OCI-LY7 (cell line): Measurements from ENCODE around the gene PTPN9. TPM values are rescaled to one million over a fixed set of nuclear protein-coding genes. Genes with fewer than 3 reads are reported as not detected.
"Not testable (repeated sequence)": the region's sequence is repeated elsewhere in the genome, so short reads cannot be mapped to it uniquely, and the experiment has no call there.

Source experiments
- BruUV-seq: library from RNA; stranded (reverse); fragments of 400-500 nt; replicated peaks from 2 replicates; lab custom pipeline; 2021; lab: Mats Ljungman, UMichigan
- CTCF ChIA-PET: fragments of 300-600 bp; sonication (Branson Sonifier 250); formaldehyde crosslinking; loops from one replicate; lab custom pipeline; 2022; ENCODE audit warnings: antibody characterized with exemption; ENCODE audit not compliant: unreplicated experiment; lab: Charles Lee
- POLR2A ChIA-PET: fragments of 300-600 bp; sonication (Branson Sonifier 250); formaldehyde crosslinking; loops from one replicate; lab custom pipeline; 2022; ENCODE audit warnings: antibody characterized with exemption; lab: Charles Lee
- DNase-seq: peaks from one replicate; pipeline ENCODE4 v3.0.0-alpha.2; 2015; ENCODE audit warnings: low spot score
- H2AFZ ChIP-seq: fragments of 200-600 bp; sonication (generic), shearing (Covaris generic); 2 replicates; pipeline ENCODE4 v1.6.1; 2014; ENCODE audit warnings: mild to moderate bottlenecking, antibody characterized with exemption, low read length, moderate library complexity
- H3K27ac ChIP-seq: fragments of 200-600 bp; sonication (generic); 2 replicates; pipeline ENCODE4 v1.5.1; 2014; ENCODE audit warnings: mixed run types, low read depth, mild to moderate bottlenecking, moderate library complexity, low read length, inconsistent platforms; ENCODE audit not compliant: poor library complexity, severe bottlenecking
- H3K36me3 ChIP-seq: fragments of 200-600 bp; sonication (generic); 2 replicates; pipeline ENCODE4 v1.6.1; 2014; ENCODE audit warnings: mild to moderate bottlenecking, antibody characterized with exemption, low read length, moderate library complexity, mixed read lengths; ENCODE audit not compliant: insufficient read depth
- H3K4me1 ChIP-seq: fragments of 200-600 bp; sonication (generic); 2 replicates; pipeline ENCODE4 v1.5.1; 2014; ENCODE audit warnings: mild to moderate bottlenecking, low read length; ENCODE audit not compliant: insufficient read depth, poor library complexity, severe bottlenecking
- H3K4me2 ChIP-seq: fragments of 200-600 bp; sonication (generic); 2 replicates; pipeline ENCODE4 v1.6.1; 2014; ENCODE audit warnings: mild to moderate bottlenecking, low read length
- H3K4me3 ChIP-seq: fragments of 200-600 bp; sonication (generic); 2 replicates; pipeline ENCODE4 v1.5.1; 2014; ENCODE audit warnings: mild to moderate bottlenecking, low read depth, low read length; ENCODE audit not compliant: poor library complexity, severe bottlenecking
- H3K79me2 ChIP-seq: fragments of 200-600 bp; sonication (generic); 2 replicates; pipeline ENCODE4 v1.6.1; 2016; ENCODE audit warnings: low read depth, mild to moderate bottlenecking, low read length, moderate library complexity, mixed read lengths; ENCODE audit not compliant: insufficient read depth
- H3K9me2 ChIP-seq: fragments of 200-600 bp; sonication (generic); 2 replicates; pipeline ENCODE4 v1.6.1; 2016; ENCODE audit warnings: mild to moderate bottlenecking, low read length, mixed read lengths; ENCODE audit not compliant: insufficient read depth
- H3K9me3 ChIP-seq: fragments of 200-600 bp; sonication (generic); 2 replicates; pipeline ENCODE4 v1.6.1; 2014; ENCODE audit warnings: mild to moderate bottlenecking, mixed run types, low read length, mixed read lengths
- H4K20me1 ChIP-seq: fragments of 200-600 bp; sonication (generic); 2 replicates; pipeline ENCODE4 v1.6.1; 2014; ENCODE audit warnings: mild to moderate bottlenecking, antibody characterized with exemption, low read length, moderate library complexity, mixed read lengths; ENCODE audit not compliant: insufficient read depth
- EZH2phosphoT487 ChIP-seq: fragments of 200-600 bp; sonication (generic); IDR thresholded peaks from 2 replicates; pipeline ENCODE4 v1.6.1; 2018; ENCODE audit warnings: low read depth, borderline replicate concordance, mild to moderate bottlenecking, mixed run types, antibody characterized with exemption, low read length, moderate library complexity, mixed read lengths
- intact Hi-C: fragments of 100-400 bp; cut with micrococcal nuclease; formaldehyde crosslinking; loops from one replicate; pipeline ENCODE4 v1.10.0; 2022; ENCODE audit not compliant: unreplicated experiment
- total RNA-seq, 2 experiments: library from RNA; depleted of rRNA in 1 of 2; stranded (reverse); fragments of >200 nt in 1 of 2; shearing (Covaris generic) in 1 of 2; gene quantifications; 2 replicates each; pipeline ENCODE4 v1.2.3, GENCODE V29; 2014 to 2022
- TF ChIP-seq, protein P1 (sequence below): fragments of 200-600 bp; sonication (generic); conservative IDR thresholded peaks from 2 replicates; pipeline ENCODE4 v1.5.1; 2014; ENCODE audit warnings: mild to moderate bottlenecking, antibody characterized with exemption, low read length, moderate library complexity, mixed read lengths

The PTPN9 gene
- total RNA-seq, 2 experiments from 2014 or later, result 16.5 to 38.5 TPM

DNA sequence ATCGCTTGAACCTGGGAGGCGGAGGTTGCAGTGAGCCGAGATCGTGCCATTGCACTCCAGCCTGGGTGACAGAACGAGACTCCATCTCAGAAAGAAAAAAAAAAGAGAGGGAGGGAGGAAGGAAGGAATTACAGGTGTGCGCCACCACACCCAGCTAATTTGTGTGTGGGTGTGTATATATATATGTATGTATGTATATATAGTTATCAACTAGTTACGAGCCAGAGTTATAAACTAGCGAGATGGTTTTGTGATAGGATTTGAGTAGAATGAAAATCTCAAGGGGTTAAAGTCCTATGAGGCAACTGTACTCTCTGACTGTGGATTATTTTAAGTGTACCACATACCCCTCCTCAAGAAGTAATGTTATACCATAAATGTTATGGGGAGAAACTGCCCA, 76.8 kb downstream of the PTPN9 start:
- Histone ChIP-seq H3K4me2 (no peak overlapping the region), H3K79me2 (no peaks in the 10 kb centered on the region), H2AFZ (no peak overlapping the region), H3K9me3 (no peaks in the 10 kb centered on the region), H3K9me2 (no peaks in the 10 kb centered on the region), H3K4me3 (no peak overlapping the region), H3K27ac (no peak overlapping the region), H4K20me1 (no peaks in the 10 kb centered on the region), H3K4me1 (no peaks in the 10 kb centered on the region), H3K36me3 (peaks cover 45% of the 10 kb centered on the region)
- BruUV-seq, result no TSS peak
- TF ChIP-seq, protein P1, sequence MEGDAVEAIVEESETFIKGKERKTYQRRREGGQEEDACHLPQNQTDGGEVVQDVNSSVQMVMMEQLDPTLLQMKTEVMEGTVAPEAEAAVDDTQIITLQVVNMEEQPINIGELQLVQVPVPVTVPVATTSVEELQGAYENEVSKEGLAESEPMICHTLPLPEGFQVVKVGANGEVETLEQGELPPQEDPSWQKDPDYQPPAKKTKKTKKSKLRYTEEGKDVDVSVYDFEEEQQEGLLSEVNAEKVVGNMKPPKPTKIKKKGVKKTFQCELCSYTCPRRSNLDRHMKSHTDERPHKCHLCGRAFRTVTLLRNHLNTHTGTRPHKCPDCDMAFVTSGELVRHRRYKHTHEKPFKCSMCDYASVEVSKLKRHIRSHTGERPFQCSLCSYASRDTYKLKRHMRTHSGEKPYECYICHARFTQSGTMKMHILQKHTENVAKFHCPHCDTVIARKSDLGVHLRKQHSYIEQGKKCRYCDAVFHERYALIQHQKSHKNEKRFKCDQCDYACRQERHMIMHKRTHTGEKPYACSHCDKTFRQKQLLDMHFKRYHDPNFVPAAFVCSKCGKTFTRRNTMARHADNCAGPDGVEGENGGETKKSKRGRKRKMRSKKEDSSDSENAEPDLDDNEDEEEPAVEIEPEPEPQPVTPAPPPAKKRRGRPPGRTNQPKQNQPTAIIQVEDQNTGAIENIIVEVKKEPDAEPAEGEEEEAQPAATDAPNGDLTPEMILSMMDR, result no peak
- no peak for TF ChIP-seq EZH2phosphoT487
- ChIA-PET CTCF (no interaction called here), POLR2A (interaction anchor here (1.1 kb wide), 1 partner anchor 10 kb away, joined by 6 read pairs; no protein-coding TSS in a partner anchor)
- DNase-seq, result no peak
- intact Hi-C loops, result no loop called here

DNA sequence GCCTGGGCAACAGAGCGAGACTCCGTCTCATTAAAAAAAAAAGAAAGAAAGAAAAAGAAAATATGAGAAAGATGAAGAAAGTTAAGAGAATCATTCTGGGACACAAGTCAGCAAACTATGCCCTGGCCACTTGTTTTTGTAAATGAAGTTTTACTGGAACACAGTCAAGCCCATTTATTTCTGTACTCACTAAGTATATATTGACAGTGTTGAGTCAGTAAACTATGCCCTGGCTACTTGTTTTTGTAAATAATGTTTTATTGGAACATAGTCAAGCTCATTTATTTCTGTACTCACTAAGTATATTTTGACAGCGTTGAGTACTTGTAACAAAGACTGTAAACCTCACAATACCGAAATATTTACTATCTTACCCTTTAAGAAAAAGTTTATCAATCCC, 85.4 kb downstream of the PTPN9 start:
- H3K4me3 ChIP-seq, result no peak overlapping the region
- intact Hi-C loops, result no loop called here
- H3K36me3 ChIP-seq, result peaks cover 16% of the 10 kb centered on the region
- CTCF ChIA-PET, result no interaction called here
- BruUV-seq, result no TSS peak
- H2AFZ ChIP-seq, result no peak overlapping the region
- TF ChIP-seq, protein P1, result no peak
- no peak for TF ChIP-seq EZH2phosphoT487
- no peak overlapping the region for H3K4me2 ChIP-seq
- H3K9me3 ChIP-seq, result no peaks in the 10 kb centered on the region
- POLR2A ChIA-PET, result interaction anchor here (0.7 to 1.3 kb wide), 3 partner anchors 15 to 39 kb away, joined by 3 to 4 read pairs (median 4); no protein-coding TSS in a partner anchor
- H3K27ac ChIP-seq, result no peak overlapping the region
- H3K79me2 ChIP-seq, result no peaks in the 10 kb centered on the region
- no peaks in the 10 kb centered on the region for H3K9me2 ChIP-seq
- H3K4me1 ChIP-seq, result no peaks in the 10 kb centered on the region
- DNase-seq, result no peak
- H4K20me1 ChIP-seq, result no peaks in the 10 kb centered on the region

DNA sequence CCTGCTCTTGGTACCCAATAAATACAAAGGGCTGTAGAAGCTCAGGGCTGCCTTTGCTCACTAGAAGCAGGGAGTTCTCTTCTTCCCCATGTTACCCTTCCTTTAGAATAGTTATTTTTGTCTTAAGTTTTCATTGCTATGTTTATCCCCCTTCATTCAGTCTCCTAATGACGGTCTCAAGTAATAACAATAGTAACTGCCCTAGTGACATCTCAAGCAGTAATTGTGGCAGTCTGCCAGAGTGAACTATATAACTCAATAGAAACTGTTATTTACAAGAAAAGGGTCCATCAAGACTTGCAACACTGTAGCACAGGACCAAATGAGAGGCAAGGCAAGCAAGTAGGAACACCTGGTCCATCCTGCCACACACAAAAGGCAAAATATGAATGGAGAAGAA, 95.2 kb downstream of the PTPN9 start:
- H3K27ac ChIP-seq, result no peak overlapping the region
- ChIA-PET POLR2A (no interaction called here), CTCF (no interaction called here)
- H3K79me2 ChIP-seq, result no peaks in the 10 kb centered on the region
- BruUV-seq, result no TSS peak
- no peak for DNase-seq
- peaks cover 46% of the 10 kb centered on the region for H3K36me3 ChIP-seq
- H3K4me1 ChIP-seq, result no peaks in the 10 kb centered on the region
- no peaks in the 10 kb centered on the region for H4K20me1 ChIP-seq
- TF ChIP-seq, protein P1, result no peak
- no peak for TF ChIP-seq EZH2phosphoT487
- peaks cover 4% of the 10 kb centered on the region; the same call in 1 of the 2 replicates for H3K9me3 ChIP-seq
- intact Hi-C loops, result no loop called here
- no peak overlapping the region for H3K4me2 ChIP-seq
- no peak overlapping the region for H3K4me3 ChIP-seq
- H3K9me2 ChIP-seq, result no peaks in the 10 kb centered on the region
- H2AFZ ChIP-seq, result no peak overlapping the region

DNA sequence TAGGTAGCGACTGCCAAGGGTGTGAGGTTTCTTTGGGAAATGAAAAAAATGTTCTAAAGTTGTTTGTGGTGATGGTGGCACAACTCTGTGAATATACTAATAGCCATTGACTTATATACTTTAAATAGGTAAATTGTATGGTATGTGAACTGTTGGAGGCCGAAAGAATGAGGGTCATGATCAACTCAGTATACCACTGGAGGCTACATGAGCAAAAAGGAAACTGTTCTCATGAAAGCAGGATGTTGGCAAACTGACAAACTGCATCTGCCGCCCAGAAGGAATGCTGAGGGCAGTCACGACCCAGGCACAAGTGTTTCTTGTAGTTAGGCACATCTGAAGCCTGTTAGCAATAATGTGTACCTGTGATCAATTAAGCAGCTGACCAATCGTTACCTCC, 95.6 kb downstream of the PTPN9 start:
- H4K20me1 ChIP-seq, H3K9me3 ChIP-seq, H3K79me2 ChIP-seq, H3K9me2 ChIP-seq, H3K4me2 ChIP-seq, BruUV-seq, POLR2A ChIA-PET, H2AFZ ChIP-seq, DNase-seq, CTCF ChIA-PET, H3K4me1 ChIP-seq, H3K27ac ChIP-seq, H3K4me3 ChIP-seq, intact Hi-C loops: not testable (repeated sequence)
- peaks cover 50% of the 10 kb centered on the region for H3K36me3 ChIP-seq
